ENCODE measurements around the gene PHACTR3. TPM values are rescaled to one million over a fixed set of nuclear protein-coding genes. Genes with fewer than 3 reads are reported as not detected.

PHACTR3 gene
- total and polyA plus RNA-seq, 2 experiments from 2014 or later = 0.45 to 0.61 TPM

DNA sequence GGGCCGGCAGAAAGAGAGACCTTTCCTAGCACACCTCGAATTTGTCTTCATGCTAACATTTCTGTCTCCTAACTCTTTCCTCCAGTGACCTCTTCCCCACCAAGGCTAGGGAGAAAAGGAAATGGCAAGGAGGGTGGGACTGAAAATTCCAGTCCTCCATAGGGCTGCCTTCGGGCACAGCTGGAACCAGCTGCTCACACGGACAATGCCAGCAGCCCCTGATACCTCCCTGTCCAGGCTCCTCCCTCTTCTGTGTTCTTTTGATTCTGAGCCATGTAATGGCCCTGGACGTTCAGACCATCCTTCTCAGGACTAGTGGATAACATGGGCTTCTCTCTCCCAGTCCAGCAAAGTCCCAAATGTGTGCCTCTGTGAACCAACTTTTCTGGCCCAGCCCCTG is 29.1 kb upstream of the PHACTR3 start:
- Histone ChIP-seq H3K4me2 (no peak overlapping the region), H3K4me1 (ENCODE audit: insufficient read depth) (peaks cover 4% of the 10 kb centered on the region; the same call in 1 of the 2 replicates), H3F3A (replicated peaks; ENCODE audit: low read depth) (no peaks in the 10 kb centered on the region), H3K79me2 (replicated peaks; ENCODE audit: insufficient read depth) (no peaks in the 10 kb centered on the region), H4K20me1 (replicated peaks; ENCODE audit: insufficient read depth) (no peaks in the 10 kb centered on the region), H3K27ac (ENCODE audit: low read depth) (no peak overlapping the region), H3K36me3 (ENCODE audit: insufficient read depth) (no peaks in the 10 kb centered on the region), H2AFZ (no peak overlapping the region), H3K9me2 (ENCODE audit: insufficient read depth) (no peaks in the 10 kb centered on the region), H3K4me3 (no peak overlapping the region), H3K27me3 (ENCODE audit: insufficient read depth) (peaks cover 79% of the 10 kb centered on the region)
- no peak overlapping the region for H3K4me3 Mint-ChIP-seq
- DNase-seq (ENCODE audit: low spot score) (no peak), ATAC-seq (no peak)
- H3K36me3 Mint-ChIP-seq (ENCODE audit: low read depth) = no peaks in the 10 kb centered on the region
- TF ChIP-seq ZNF331 (CRISPR knock-in tag; IDR thresholded peaks at IDR 0.05; ENCODE audit: low read depth) (no peak), EZH2 (IDR thresholded peaks at IDR 0.05; ENCODE audit: low read depth, unreplicated experiment) (no peak)
- no peak overlapping the region for H3K27ac Mint-ChIP-seq
- H3K4me1 Mint-ChIP-seq = peaks cover 14% of the 10 kb centered on the region
- H3K27me3 Mint-ChIP-seq (ENCODE audit: insufficient read depth, low read depth, poor library complexity) = peaks cover 54% of the 10 kb centered on the region
- H3K9me3 Mint-ChIP-seq = no peaks in the 10 kb centered on the region

- peaks cover 54% of the 10 kb centered on the region for H3K27me3 Mint-ChIP-seq (ENCODE audit: insufficient read depth, low read depth, poor library complexity)
- DNase-seq (ENCODE audit: low spot score) = no peak
- Histone ChIP-seq H3K9me2 (ENCODE audit: insufficient read depth) (no peaks in the 10 kb centered on the region), H3K27ac (ENCODE audit: low read depth) (no peak overlapping the region), H2AFZ (0 out of 2 replicates have a peak overlapping the region, but pooled peaks have one; percentile 56), H3K4me1 (ENCODE audit: insufficient read depth) (peaks cover 4% of the 10 kb centered on the region; the same call in 1 of the 2 replicates), H3K79me2 (replicated peaks; ENCODE audit: insufficient read depth) (no peaks in the 10 kb centered on the region), H3K4me3 (no peak overlapping the region), H3F3A (replicated peaks; ENCODE audit: low read depth) (no peaks in the 10 kb centered on the region), H3K36me3 (ENCODE audit: insufficient read depth) (no peaks in the 10 kb centered on the region), H3K4me2 (no peak overlapping the region), H4K20me1 (replicated peaks; ENCODE audit: insufficient read depth) (no peaks in the 10 kb centered on the region), H3K27me3 (ENCODE audit: insufficient read depth) (peaks cover 82% of the 10 kb centered on the region)
- TF ChIP-seq, protein P1, sequence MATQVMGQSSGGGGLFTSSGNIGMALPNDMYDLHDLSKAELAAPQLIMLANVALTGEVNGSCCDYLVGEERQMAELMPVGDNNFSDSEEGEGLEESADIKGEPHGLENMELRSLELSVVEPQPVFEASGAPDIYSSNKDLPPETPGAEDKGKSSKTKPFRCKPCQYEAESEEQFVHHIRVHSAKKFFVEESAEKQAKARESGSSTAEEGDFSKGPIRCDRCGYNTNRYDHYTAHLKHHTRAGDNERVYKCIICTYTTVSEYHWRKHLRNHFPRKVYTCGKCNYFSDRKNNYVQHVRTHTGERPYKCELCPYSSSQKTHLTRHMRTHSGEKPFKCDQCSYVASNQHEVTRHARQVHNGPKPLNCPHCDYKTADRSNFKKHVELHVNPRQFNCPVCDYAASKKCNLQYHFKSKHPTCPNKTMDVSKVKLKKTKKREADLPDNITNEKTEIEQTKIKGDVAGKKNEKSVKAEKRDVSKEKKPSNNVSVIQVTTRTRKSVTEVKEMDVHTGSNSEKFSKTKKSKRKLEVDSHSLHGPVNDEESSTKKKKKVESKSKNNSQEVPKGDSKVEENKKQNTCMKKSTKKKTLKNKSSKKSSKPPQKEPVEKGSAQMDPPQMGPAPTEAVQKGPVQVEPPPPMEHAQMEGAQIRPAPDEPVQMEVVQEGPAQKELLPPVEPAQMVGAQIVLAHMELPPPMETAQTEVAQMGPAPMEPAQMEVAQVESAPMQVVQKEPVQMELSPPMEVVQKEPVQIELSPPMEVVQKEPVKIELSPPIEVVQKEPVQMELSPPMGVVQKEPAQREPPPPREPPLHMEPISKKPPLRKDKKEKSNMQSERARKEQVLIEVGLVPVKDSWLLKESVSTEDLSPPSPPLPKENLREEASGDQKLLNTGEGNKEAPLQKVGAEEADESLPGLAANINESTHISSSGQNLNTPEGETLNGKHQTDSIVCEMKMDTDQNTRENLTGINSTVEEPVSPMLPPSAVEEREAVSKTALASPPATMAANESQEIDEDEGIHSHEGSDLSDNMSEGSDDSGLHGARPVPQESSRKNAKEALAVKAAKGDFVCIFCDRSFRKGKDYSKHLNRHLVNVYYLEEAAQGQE (IDR thresholded peaks at IDR 0.05; ENCODE audit: unreplicated experiment) = no peak
- TF ChIP-seq CREB1 (CRISPR knock-in tag; IDR thresholded peaks at IDR 0.05; ENCODE audit: low read depth) = no peak
- TF ChIP-seq NANOG (IDR thresholded peaks at IDR 0.05; ENCODE audit: borderline replicate concordance) = no peak
- TF ChIP-seq POLR2AphosphoS5 (IDR thresholded peaks at IDR 0.05; ENCODE audit: low read depth) = no peak
- H3K9me3 Mint-ChIP-seq = no peaks in the 10 kb centered on the region
- no peaks in the 10 kb centered on the region for H3K36me3 Mint-ChIP-seq (ENCODE audit: low read depth)
- peaks cover 14% of the 10 kb centered on the region for H3K4me1 Mint-ChIP-seq
- no peak for ATAC-seq
- no peak overlapping the region for H3K4me3 Mint-ChIP-seq
- no peak overlapping the region for H3K27ac Mint-ChIP-seq
These were observed 28.7 kb upstream of the PHACTR3 start for GRCh38 chr20:59575653-59576052.
